ENCODE data around the gene SBSN.
A peak's percentile ranks its signal among the peaks of the same experiment; 100 is the strongest.

SBSN gene

GRCh38 chr19:35554076-35554475 is 26.0 kb upstream of the SBSN start:
- no peak for DNase-seq

GRCh38 chr19:35553385-35554000 is 25.4 kb upstream of the SBSN start:
- no peak for DNase-seq

GRCh38 chr19:35552534-35553384 is 24.6 kb upstream of the SBSN start:
- no peak for DNase-seq

- DNase-seq: no peak
Measured at GRCh38 chr19:35551091-35551810, 23.1 kb upstream of the SBSN start.

- DNase-seq: no peak
Measured at GRCh38 chr19:35549879-35550523, 21.9 kb upstream of the SBSN start.

- DNase-seq: peak; percentile 68
Measured at GRCh38 chr19:35549174-35549788, 21.2 kb upstream of the SBSN start.

GRCh38 chr19:35546532-35546931 is 18.4 kb upstream of the SBSN start:
- no peak for DNase-seq

- DNase-seq: peak; percentile 53
Measured at GRCh38 chr19:35545855-35546381, 17.8 kb upstream of the SBSN start.

GRCh38 chr19:35545001-35545854 is 17.1 kb upstream of the SBSN start, which contains the start of gene TMEM147:
TSS of gene TMEM147 (plus strand) at chr19:35545626. CDS start at chr19:35545740, 114 bp downstream.
- peak; percentile 83 for DNase-seq

- no peak for DNase-seq
Measured at GRCh38 chr19:35544110-35544802, 16.1 kb upstream of the SBSN start.

GRCh38 chr19:35543280-35544109 is 15.4 kb upstream of the SBSN start:
- no peak for DNase-seq

- DNase-seq: no peak
Measured at GRCh38 chr19:35542209-35542608, 14.1 kb upstream of the SBSN start.

GRCh38 chr19:35540356-35540927 is 12.3 kb upstream of the SBSN start:
- DNase-seq: no peak

GRCh38 chr19:35539850-35540249 is 11.7 kb upstream of the SBSN start:
- DNase-seq: no peak

- DNase-seq: no peak
Measured at GRCh38 chr19:35539314-35539713, 11.2 kb upstream of the SBSN start.

- DNase-seq: no peak
Measured at GRCh38 chr19:35534803-35535480, 6.8 kb upstream of the SBSN start.

- peak; percentile 43 for DNase-seq
Measured at GRCh38 chr19:35533822-35534392, 5.8 kb upstream of the SBSN start.

GRCh38 chr19:35533201-35533821 is 5.2 kb upstream of the SBSN start, which contains the start of gene GAPDHS:
TSS of gene GAPDHS (plus strand) at chr19:35533456. CDS start at chr19:35533528, 72 bp downstream.
- no peak for DNase-seq
